Measurements from ENCODE around the gene TNRC6B. TPM values are rescaled to one million over a fixed set of nuclear protein-coding genes. Genes with fewer than 3 reads are reported as not detected.

The TNRC6B gene
- total RNA-seq, 1 donor from 2014 or later = 67.9 TPM

- no peak for DNase-seq (ENCODE audit: low spot score)
Observed at GRCh38 chr22:40326905-40327735, 149.4 kb downstream of the TNRC6B start.

GRCh38 chr22:40328546-40329456, 151.1 kb downstream of the TNRC6B start:
- no peak for DNase-seq (ENCODE audit: low spot score)

DNA sequence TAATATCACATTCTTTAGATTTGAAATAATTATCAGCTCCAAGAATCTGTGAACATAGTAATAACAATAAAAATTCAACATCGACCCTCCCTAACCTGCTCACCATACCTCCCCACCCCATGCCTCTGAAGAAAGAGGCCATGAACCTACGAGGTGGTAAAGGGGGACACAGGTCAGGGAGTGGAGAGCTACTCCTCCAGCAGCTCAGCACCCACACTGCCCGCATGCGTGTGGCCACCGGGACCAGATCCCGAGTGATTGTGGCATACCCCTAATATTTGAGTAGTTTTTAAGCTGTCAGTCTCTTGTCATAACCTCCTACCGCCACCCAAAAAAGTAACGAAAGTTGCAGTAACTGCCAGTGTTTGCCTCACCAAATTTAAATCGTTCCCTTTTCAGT, 151.7 kb downstream of the TNRC6B start:
- DNase-seq (ENCODE audit: low spot score) = no peak

DNA sequence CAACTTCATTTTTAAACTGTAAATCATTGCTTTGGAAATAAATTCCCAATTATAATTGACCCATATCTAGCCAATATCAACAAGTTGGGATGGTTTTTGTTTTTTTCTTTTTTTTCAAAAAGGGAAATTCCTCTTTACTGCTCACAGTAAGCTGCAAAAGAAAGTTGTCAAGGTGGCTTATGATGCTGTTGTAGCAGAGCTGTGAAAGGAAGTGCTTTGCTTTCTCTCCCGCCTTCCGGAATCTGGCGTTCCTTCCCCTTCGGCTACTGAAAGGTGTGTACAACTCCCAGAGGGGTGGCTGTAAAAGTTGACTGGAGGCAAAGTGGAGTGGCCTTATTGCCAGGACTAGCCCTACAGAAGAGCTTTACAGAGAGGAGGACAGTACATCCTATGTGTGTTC, 152.4 kb downstream of the TNRC6B start:
- DNase-seq (ENCODE audit: low spot score) = no peak

DNA sequence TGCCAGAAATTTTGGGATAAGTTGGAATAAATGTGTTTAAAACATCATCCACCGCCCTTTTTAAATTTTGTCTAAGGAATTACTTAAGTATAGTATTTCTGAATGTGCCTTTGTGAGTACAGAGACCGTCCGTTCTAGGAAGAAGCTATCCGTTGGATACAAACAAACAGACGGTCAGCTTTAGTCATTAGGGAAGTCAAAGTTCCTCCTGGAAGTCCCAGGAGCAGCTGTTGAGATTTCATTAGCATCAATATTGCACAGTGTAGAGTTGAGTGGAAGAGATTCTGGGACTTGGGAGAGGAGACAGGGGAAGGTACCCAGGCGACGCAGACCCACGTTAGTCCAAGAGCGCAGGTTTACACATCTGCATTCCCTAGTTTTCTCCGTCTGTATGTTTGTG, 152.9 kb downstream of the TNRC6B start:
- no peak for DNase-seq (ENCODE audit: low spot score)

DNA sequence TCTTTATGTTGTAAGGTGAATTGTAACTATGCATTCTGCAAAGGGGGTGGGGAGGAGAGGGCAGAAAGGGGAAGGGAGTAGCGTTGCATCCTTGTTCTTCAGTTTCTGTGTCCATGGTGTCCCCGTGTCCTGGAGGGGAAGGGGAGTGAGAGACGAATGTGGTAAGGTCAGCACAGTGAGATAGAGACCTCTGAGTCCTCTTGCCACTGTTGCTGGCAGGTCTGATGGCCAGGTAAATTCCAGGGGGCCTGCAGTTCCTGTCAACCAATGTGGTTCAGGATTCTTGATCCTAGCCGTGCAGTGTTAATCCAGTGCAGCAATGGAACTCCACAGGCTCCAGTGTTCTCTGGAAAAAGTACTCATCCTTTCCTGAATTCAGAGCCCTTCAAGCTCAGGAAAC, 154.0 kb downstream of the TNRC6B start:
- no peak for DNase-seq (ENCODE audit: low spot score)

- DNase-seq (ENCODE audit: low spot score) = no peak
Observed at GRCh38 chr22:40332319-40332781, 154.6 kb downstream of the TNRC6B start.

- DNase-seq (ENCODE audit: low spot score) = no peak
Observed at GRCh38 chr22:40334060-40334459, 156.3 kb downstream of the TNRC6B start.

DNA sequence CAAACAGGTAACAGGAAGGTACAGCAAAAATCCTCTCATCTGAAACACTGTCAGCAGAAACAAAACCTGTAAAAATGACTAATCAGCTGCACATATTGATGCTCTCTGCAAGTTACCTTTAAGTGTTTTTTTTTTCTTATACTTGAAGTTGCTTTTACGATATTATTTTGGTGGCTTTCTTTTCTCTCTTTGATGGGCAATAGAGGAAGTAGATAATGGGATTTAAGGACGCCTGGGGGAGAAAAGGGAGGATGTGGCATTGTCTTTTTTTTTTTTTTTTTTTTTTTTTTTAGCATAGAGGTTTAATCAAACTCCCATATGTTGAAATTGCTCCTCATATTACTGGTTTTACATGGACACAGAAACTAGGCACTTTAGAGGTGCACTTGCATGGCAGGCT, 157.2 kb downstream of the TNRC6B start:
- DNase-seq (ENCODE audit: low spot score) = no peak

- DNase-seq (ENCODE audit: low spot score) = no peak
Observed at GRCh38 chr22:40335358-40335757, 157.6 kb downstream of the TNRC6B start.

- DNase-seq (ENCODE audit: low spot score) = no peak
Observed at GRCh38 chr22:40340044-40340443, 162.3 kb downstream of the TNRC6B start.

- no peak for DNase-seq (ENCODE audit: low spot score)
Observed at GRCh38 chr22:40341604-40342003, 163.9 kb downstream of the TNRC6B start.

- DNase-seq (ENCODE audit: low spot score) = no peak
Observed at GRCh38 chr22:40342521-40342920, 164.8 kb downstream of the TNRC6B start.

DNA sequence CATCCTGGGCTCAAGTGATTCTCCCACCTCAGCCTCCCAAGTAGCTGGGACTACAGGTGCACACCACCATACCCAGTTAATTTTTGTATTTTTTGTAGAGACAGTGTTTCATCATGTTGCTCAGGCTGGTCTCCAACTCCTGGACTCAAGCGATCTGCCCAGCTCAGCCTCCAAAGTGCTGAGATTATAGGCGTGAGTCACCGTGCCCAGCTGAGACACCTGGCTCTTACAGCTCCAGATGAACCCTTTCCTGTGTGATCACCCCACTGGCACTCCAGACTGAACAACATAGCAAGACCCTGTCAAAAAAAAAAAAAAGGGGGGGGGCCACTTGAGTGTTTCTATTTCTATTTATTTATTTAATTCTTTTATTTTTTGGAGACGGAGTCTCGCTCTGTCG, 167.5 kb downstream of the TNRC6B start:
- DNase-seq (ENCODE audit: low spot score) = no peak

- DNase-seq (ENCODE audit: low spot score) = no peak
Observed at GRCh38 chr22:40345815-40346184, 168.1 kb downstream of the TNRC6B start.

DNA sequence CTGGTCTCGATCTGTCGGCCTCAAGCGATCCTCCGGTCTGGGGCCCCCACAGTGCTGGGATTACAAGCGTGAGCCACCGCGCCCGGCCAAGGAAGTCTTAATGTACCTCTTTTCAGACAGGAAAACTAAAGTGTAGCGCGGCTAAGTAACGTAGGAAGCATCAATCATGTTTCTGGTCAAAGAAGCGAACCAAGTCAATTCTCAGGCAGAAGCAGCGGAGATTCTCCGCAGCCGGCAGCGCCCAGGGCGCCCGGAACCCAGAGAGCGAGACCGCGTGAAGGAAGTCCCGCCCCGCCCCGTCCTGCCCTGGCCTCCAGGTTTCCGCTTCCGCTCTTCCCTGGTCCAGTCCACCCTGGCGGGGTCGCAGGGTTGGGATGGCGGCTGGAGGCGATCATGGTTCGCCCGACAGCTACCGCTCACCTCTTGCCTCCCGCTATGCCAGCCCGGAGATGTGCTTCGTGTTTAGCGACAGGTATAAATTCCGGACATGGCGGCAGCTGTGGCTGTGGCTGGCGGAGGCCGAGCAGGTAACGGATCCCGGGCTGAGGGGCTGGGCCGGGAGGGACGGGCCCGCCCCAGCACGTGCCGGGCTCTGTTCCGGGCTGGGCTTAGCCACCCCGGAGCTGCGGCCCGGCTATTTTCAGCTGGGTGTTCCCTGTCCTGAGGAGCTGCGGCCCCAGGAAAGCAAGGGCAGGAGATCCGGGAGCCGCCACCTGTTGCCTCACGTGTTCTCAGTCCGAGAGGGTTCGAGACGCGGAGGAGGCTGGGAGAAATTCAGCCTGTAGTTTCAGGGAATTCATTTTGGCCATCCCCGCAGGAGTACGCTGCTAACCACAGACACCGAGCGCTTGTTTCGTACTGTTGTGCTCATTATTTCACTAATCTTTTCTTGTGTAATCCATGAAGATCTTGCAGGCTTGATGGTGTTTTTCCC, 168.7 kb downstream of the TNRC6B start, which contains the start of gene ADSL:
Gene ADSL (plus strand): TSS at position 316 of the 934 bp plus-strand sequence. CDS start 59 bp downstream, at position 375.
- DNase-seq (ENCODE audit: low spot score) = peak; percentile 88

- DNase-seq (ENCODE audit: low spot score) = no peak
Observed at GRCh38 chr22:40347300-40347699, 169.6 kb downstream of the TNRC6B start.

- peak; percentile 55 for DNase-seq (ENCODE audit: low spot score)
Observed at GRCh38 chr22:40348025-40348658, 170.4 kb downstream of the TNRC6B start.

- no peak for DNase-seq (ENCODE audit: low spot score)
Observed at GRCh38 chr22:40352763-40353162, 175.0 kb downstream of the TNRC6B start.

GRCh38 chr22:40361100-40361499, 183.4 kb downstream of the TNRC6B start:
- DNase-seq (ENCODE audit: low spot score) = no peak

GRCh38 chr22:40363059-40363458, 185.3 kb downstream of the TNRC6B start:
- DNase-seq (ENCODE audit: low spot score) = no peak

Data from mucosa of gallbladder (tissue), 1 donor.